Subcutaneous abdominal adipose tissue (tissue), 5 donors: Measurements from ENCODE around the gene ZNF212.

Experiments used
- H3K27ac ChIP-seq: one replicate; pipeline ENCODE4 v1.7.0; 2013; ENCODE audit warnings: low read depth, mild to moderate bottlenecking, inconsistent platforms, low read length, moderate library complexity
- H3K27me3 ChIP-seq, 5 donors: one replicate each; pipeline ENCODE4 v1.7.0; 2013; ENCODE audit warnings: low read length in 5 of 5, inconsistent platforms in 1 of 5; ENCODE audit not compliant: control insufficient read depth in 5 of 5, insufficient read depth in 4 of 5
- H3K36me3 ChIP-seq, 5 donors: one replicate each; pipeline ENCODE4 v1.7.0; 2013; ENCODE audit warnings: low read length in 5 of 5; ENCODE audit not compliant: control insufficient read depth in 5 of 5, insufficient read depth in 5 of 5
- H3K4me1 ChIP-seq, 5 donors: one replicate each; pipeline ENCODE4 v1.7.0; 2013; ENCODE audit warnings: low read length in 5 of 5, mild to moderate bottlenecking in 3 of 5, moderate library complexity in 1 of 5; ENCODE audit not compliant: control insufficient read depth in 5 of 5, insufficient read depth in 5 of 5
- H3K4me3 ChIP-seq, 5 donors: one replicate each; pipeline ENCODE4 v1.7.0; 2013; ENCODE audit warnings: low read length in 5 of 5, low read depth in 1 of 5
- H3K9ac ChIP-seq, 5 donors: one replicate each; pipeline ENCODE4 v1.7.0; 2013; ENCODE audit warnings: low read length in 5 of 5, mild to moderate bottlenecking in 4 of 5, moderate library complexity in 3 of 5
- H3K9me3 ChIP-seq, 5 donors: one replicate each; pipeline ENCODE4 v1.7.0; 2013; ENCODE audit warnings: low read length in 5 of 5; ENCODE audit not compliant: control insufficient read depth in 5 of 5
- donor health status: healthy.
- donor health status: healthy.
- donor health status: healthy.
- donor health status: healthy.
- donor health status: healthy.

ZNF212 gene

DNA sequence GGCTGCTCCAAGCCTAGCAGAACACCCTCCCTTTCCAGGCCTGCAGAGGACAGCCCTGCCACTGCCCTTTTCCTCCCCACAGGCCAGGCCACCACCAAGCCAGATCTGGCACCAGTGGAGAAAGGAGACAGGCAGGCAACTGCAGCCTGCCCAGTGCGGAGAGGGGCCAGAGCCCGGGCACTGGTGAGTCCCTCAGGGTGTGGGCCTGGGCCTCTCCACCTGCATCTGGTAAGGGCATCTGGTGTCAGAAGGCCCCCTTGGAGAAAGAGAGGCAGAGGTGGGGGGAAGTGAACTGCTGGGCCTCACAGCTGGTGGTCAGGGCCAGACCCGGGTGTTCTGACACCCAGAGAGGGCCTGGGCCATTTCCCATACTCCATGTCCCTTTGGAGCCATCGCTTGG, 50.4 kb downstream of the ZNF212 start:
- Histone ChIP-seq H3K4me1 (peaks cover 2 to 14% (median 11%) of the 10 kb centered on the region in 5 donors), H3K27ac (no peak overlapping the region), H3K9me3 (no peaks in the 10 kb centered on the region), H3K27me3 (no peaks in the 10 kb centered on the region), H3K36me3 (peaks cover 0 to 61% (median 40%) of the 10 kb centered on the region in 5 donors), H3K9ac (no peak overlapping the region), H3K4me3 (no peak overlapping the region)

GRCh38 chr7:149291036-149291780, 51.8 kb downstream of the ZNF212 start:
- Histone ChIP-seq H3K36me3 (peaks cover 0 to 72% (median 51%) of the 10 kb centered on the region in 5 donors), H3K27me3 (no peaks in the 10 kb centered on the region), H3K9me3 (no peaks in the 10 kb centered on the region), H3K9ac (no peak overlapping the region), H3K27ac (no peak overlapping the region), H3K4me3 (no peak overlapping the region), H3K4me1 (no peaks in the 10 kb centered on the region)

DNA sequence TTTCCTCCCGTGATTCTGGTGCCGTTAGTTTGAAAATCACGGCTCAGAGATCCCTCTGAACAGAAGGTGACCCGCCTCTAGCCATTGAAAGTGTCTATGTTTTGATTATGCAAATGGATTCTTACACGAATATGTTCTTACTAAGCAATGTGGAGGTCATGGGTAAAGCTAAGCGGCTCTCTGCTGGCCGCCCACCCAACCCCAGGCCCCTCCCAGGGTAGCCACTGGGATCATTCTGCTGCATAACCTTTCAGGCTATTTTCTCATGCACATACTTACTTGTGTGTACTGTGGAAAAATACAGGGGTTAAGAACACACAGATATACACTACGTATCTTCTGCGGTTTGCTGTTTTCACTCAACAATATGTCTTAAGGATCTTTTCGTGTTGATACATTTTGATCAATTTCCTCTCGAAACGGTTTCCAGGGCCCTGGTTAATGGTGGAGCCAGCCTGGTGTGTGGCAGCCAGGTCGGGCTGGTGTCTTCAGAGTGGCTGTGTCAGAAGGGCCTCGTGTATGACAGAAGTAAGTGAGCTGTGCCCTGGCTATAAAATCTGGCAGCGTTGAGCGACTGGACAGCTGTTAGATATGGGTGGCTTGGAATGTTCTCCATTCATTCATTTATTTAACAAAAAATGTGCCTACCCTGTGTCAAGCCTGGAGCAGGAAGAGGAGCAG, 52.5 kb downstream of the ZNF212 start:
- Histone ChIP-seq H3K9ac (no peak overlapping the region), H3K36me3 (peaks cover 0 to 72% (median 51%) of the 10 kb centered on the region in 5 donors), H3K4me3 (no peak overlapping the region), H3K27me3 (no peaks in the 10 kb centered on the region), H3K27ac (no peak overlapping the region), H3K4me1 (no peaks in the 10 kb centered on the region), H3K9me3 (no peaks in the 10 kb centered on the region)

- H3K36me3 ChIP-seq: peaks cover 0 to 71% (median 51%) of the 10 kb centered on the region in 5 donors
- no peak overlapping the region for H3K9ac ChIP-seq
- no peak overlapping the region for H3K4me3 ChIP-seq
- no peaks in the 10 kb centered on the region for H3K27me3 ChIP-seq
- no peaks in the 10 kb centered on the region for H3K4me1 ChIP-seq
- no peaks in the 10 kb centered on the region for H3K9me3 ChIP-seq
- no peak overlapping the region for H3K27ac ChIP-seq
Measured at GRCh38 chr7:149292462-149292823, 53.0 kb downstream of the ZNF212 start.

- H3K27ac ChIP-seq: no peak overlapping the region
- no peaks in the 10 kb centered on the region for H3K4me1 ChIP-seq
- no peak overlapping the region for H3K4me3 ChIP-seq
- no peak overlapping the region for H3K9ac ChIP-seq
- H3K36me3 ChIP-seq: peaks cover 0 to 62% (median 44%) of the 10 kb centered on the region in 5 donors
- H3K9me3 ChIP-seq: no peaks in the 10 kb centered on the region
- no peaks in the 10 kb centered on the region for H3K27me3 ChIP-seq
Measured at GRCh38 chr7:149293338-149293737, 53.9 kb downstream of the ZNF212 start.

- Histone ChIP-seq H3K9me3 (peaks cover 0 to 3% (median 0%) of the 10 kb centered on the region in 5 donors), H3K27me3 (no peaks in the 10 kb centered on the region), H3K4me3 (no peak overlapping the region), H3K27ac (no peak overlapping the region), H3K9ac (no peak overlapping the region), H3K4me1 (no peaks in the 10 kb centered on the region), H3K36me3 (peaks cover 0 to 58% (median 44%) of the 10 kb centered on the region in 5 donors)
Measured at GRCh38 chr7:149293946-149294633, 54.6 kb downstream of the ZNF212 start.

GRCh38 chr7:149294634-149295480, 55.4 kb downstream of the ZNF212 start:
- H3K36me3 ChIP-seq: peaks cover 0 to 51% (median 41%) of the 10 kb centered on the region in 5 donors
- H3K27ac ChIP-seq: no peak overlapping the region
- H3K27me3 ChIP-seq: no peaks in the 10 kb centered on the region
- H3K9me3 ChIP-seq: peaks cover 0 to 3% (median 0%) of the 10 kb centered on the region in 5 donors
- no peaks in the 10 kb centered on the region for H3K4me1 ChIP-seq
- no peak overlapping the region for H3K9ac ChIP-seq
- no peak overlapping the region for H3K4me3 ChIP-seq

GRCh38 chr7:149295481-149295850, 56.0 kb downstream of the ZNF212 start:
- Histone ChIP-seq H3K27me3 (no peaks in the 10 kb centered on the region), H3K27ac (no peak overlapping the region), H3K36me3 (peaks cover 0 to 47% (median 39%) of the 10 kb centered on the region in 5 donors), H3K9me3 (peaks cover 0 to 3% (median 0%) of the 10 kb centered on the region in 5 donors), H3K9ac (no peak overlapping the region), H3K4me1 (no peaks in the 10 kb centered on the region), H3K4me3 (no peak overlapping the region)

DNA sequence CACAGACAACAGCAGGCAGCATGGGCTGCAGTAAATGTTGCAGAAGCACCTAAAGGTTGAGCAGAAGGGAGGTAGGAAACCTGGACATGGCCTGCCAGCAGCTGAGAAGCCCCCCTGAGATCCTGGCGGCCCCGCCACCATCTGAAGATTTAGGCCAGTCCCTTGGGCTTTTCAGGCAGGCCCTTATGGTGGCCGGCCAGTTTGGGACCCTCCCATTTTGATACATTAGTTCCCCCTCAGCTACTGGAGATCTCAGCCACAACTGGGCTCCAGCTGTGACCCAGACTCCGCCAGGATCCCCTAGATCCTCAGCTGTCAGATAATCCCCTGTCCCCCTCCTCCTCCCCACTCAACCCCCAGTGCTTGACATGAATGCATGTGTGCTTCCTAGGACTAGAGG, 56.9 kb downstream of the ZNF212 start:
- no peak overlapping the region for H3K9ac ChIP-seq
- H3K36me3 ChIP-seq: peaks cover 0 to 41% (median 39%) of the 10 kb centered on the region in 5 donors
- H3K27ac ChIP-seq: no peak overlapping the region
- no peaks in the 10 kb centered on the region for H3K27me3 ChIP-seq
- peaks cover 0 to 3% (median 0%) of the 10 kb centered on the region in 5 donors for H3K9me3 ChIP-seq
- no peak overlapping the region for H3K4me3 ChIP-seq
- H3K4me1 ChIP-seq: no peaks in the 10 kb centered on the region
